Heart left ventricle (tissue), 16 donors: ENCODE results near the gene MESP2. TPM values are rescaled to one million over a fixed set of nuclear protein-coding genes. Genes with fewer than 3 reads are reported as not detected.

ENCODE experiments used
- ATAC-seq, 4 donors: fragments of 200-7000 bp; cut with Tn5 transposase; one replicate each; pipeline ENCODE4 v1.9.1; 2020 to 2022; ENCODE audit warnings: moderate library complexity in 4 of 4, mild to moderate bottlenecking in 3 of 4, moderate number of reproducible peaks in 1 of 4
- DNase-seq, 5 donors: peaks; one replicate each; pipeline ENCODE4 v3.0.0-alpha.2; 2020
- H3K27ac ChIP-seq, 12 donors: fragments of 200-600 bp; sonication (generic) in 4 of 12; one replicate each; pipeline versions ENCODE4 v1.5.0 to v1.8.0; 2016 to 2022; ENCODE audit warnings: mild to moderate bottlenecking in 2 of 12
- H3K27me3 ChIP-seq, 9 donors: fragments of 200-600 bp; sonication (generic) in 2 of 9; one replicate each; pipeline versions ENCODE4 v1.5.1 to v1.8.0; 2016 to 2022; ENCODE audit warnings: mild to moderate bottlenecking in 3 of 9
- H3K36me3 ChIP-seq, 9 donors: fragments of 200-600 bp; sonication (generic) in 2 of 9; one replicate each; pipeline versions ENCODE4 v1.5.0 to v1.8.0; 2018 to 2022; ENCODE audit warnings: mild to moderate bottlenecking in 2 of 9
- H3K4me1 ChIP-seq, 12 donors: fragments of 200-600 bp; sonication (generic) in 4 of 12; one replicate each; pipeline versions ENCODE4 v1.5.0 to v1.8.0; 2016 to 2022; ENCODE audit warnings: mild to moderate bottlenecking in 3 of 12
- H3K4me3 ChIP-seq, 12 donors: fragments of 200-600 bp; sonication (generic) in 4 of 12; one replicate each; pipeline versions ENCODE4 v1.5.0 to v1.8.0; 2017 to 2022; ENCODE audit warnings: mild to moderate bottlenecking in 9 of 12, moderate library complexity in 4 of 12
- H3K9me3 ChIP-seq, 12 donors: fragments of 200-600 bp; sonication (generic) in 4 of 12; one replicate each; pipeline versions ENCODE4 v1.5.0 to v1.8.0; 2016 to 2022; ENCODE audit warnings: mild to moderate bottlenecking in 1 of 12
- POLR2A ChIP-seq, 2 donors: fragments of 450-650 bp; IDR thresholded peaks; one replicate each; pipeline ENCODE4 v1.6.1; 2017; ENCODE audit warnings: antibody characterized with exemption in 2 of 2, mild to moderate bottlenecking in 2 of 2, moderate library complexity in 2 of 2
- WGBS, 4 donors: extraction: QIAGEN DNeasy Blood & Tissue Kit in 2 of 4; methylation state at CpG; one replicate each; pipeline versions ENCODE4 v1.1.5 to v1.1.7; 2013 to 2018; 5-methylcytosine and 5-hydroxymethylcytosine counted together
- intact Hi-C, 10 donors: fragments of 100-400 bp; cut with DNase I; formaldehyde crosslinking; loops; one replicate each; pipeline versions ENCODE4 v1.11.1 to v1.14.2; 2022
- polyA plus RNA-seq, 2 donors: library from polyadenylated mRNA; stranded (reverse); fragments of 200-250 nt; gene quantifications; one replicate each; pipeline ENCODE4 v1.2.3, GENCODE V29; 2013
- total RNA-seq, 9 donors: library from RNA; depleted of rRNA in 2 of 9; stranded (reverse); fragments of >200 nt in 2 of 9; fragmentation: NEBNext Ultra II Directional in 3 of 9; extraction: Animal tissue kit (Norgen Biotek cat#: 25700) in 3 of 9; gene quantifications; one replicate each; pipeline versions ENCODE4 v1.1.0 to v1.2.4, GENCODE V29; 2016 to 2023
- TF ChIP-seq, protein P1 (sequence below), 12 donors: fragments of 200-600 bp; sonication (generic) in 4 of 12; IDR thresholded peaks; one replicate each; pipeline versions ENCODE4 v1.5.0 to v1.8.0; 2018 to 2022; ENCODE audit warnings: antibody characterized with exemption in 12 of 12, mild to moderate bottlenecking in 5 of 12
- donor health status: ischemic (EF 13 %, LVEDD 7.1; RV severe dilation, severe dysfunction).
- donor health status: healthy with polysubstance abuse.
- donor health status: DM: no; HTN: yes; CAD: no.
- donor health status: DM: no; HTN: no; CAD: no.
- donor health status: ischemic (EF 25% LVEDD 6.9; RV normal size, moderate dysfunction).
- donor health status: ischemic (EF 25% LVEDD 5.7; RV mildly dilated, moderate dysfunction).
- donor health status: healthy.
- donor health status: DM: yes; HTN: yes; CAD: no.
- donor health status: ischemic (EF 35%, LVEDD 5.7; RV mildly dilated, moderate dysfunction).
- donor health status: nonischemic (EF 11% LVEDD 7.7; RV severe dilation, severe dysfunction).
- donor health status: DM: yes; HTN: yes; CAD: no.
- donor health status: PGD.
- donor health status: ischemic (EF 29% LVEDD 5.4; RV normal size, mild dysfunction).
- donor health status: nonischemic (EF 23%, LVEDD 6.1; RV moderate dilation, normal function).

The MESP2 gene
- total and polyA plus RNA-seq, 11 donors = 0.16 to 0.65 (median 0.58) TPM; not detected in 7

- no peak for ATAC-seq
- Histone ChIP-seq H3K4me3 (no peak overlapping the region), H3K4me1 (peaks cover 0 to 15% (median 7%) of the 10 kb centered on the region in 12 donors), H3K9me3 (peaks cover 0 to 11% (median 0%) of the 10 kb centered on the region in 12 donors), H3K27ac (no peak overlapping the region), H3K27me3 (no peaks in the 10 kb centered on the region), H3K36me3 (peaks cover 0 to 47% (median 0%) of the 10 kb centered on the region in 9 donors)
- intact Hi-C loops = no loop called here
- no peak for DNase-seq
- TF ChIP-seq, protein P1, sequence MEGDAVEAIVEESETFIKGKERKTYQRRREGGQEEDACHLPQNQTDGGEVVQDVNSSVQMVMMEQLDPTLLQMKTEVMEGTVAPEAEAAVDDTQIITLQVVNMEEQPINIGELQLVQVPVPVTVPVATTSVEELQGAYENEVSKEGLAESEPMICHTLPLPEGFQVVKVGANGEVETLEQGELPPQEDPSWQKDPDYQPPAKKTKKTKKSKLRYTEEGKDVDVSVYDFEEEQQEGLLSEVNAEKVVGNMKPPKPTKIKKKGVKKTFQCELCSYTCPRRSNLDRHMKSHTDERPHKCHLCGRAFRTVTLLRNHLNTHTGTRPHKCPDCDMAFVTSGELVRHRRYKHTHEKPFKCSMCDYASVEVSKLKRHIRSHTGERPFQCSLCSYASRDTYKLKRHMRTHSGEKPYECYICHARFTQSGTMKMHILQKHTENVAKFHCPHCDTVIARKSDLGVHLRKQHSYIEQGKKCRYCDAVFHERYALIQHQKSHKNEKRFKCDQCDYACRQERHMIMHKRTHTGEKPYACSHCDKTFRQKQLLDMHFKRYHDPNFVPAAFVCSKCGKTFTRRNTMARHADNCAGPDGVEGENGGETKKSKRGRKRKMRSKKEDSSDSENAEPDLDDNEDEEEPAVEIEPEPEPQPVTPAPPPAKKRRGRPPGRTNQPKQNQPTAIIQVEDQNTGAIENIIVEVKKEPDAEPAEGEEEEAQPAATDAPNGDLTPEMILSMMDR (IDR thresholded peaks at IDR 0.05) = no peak
- TF ChIP-seq POLR2A (IDR thresholded peaks at IDR 0.05) = no peak
These were observed 19.9 kb downstream of the MESP2 start for GRCh38 chr15:89795996-89796395.

GRCh38 chr15:89797678-89798201 is 21.6 kb downstream of the MESP2 start:
- Histone ChIP-seq H3K27me3 (no peaks in the 10 kb centered on the region), H3K9me3 (peaks cover 0 to 11% (median 0%) of the 10 kb centered on the region in 12 donors), H3K4me1 (peaks cover 0 to 15% (median 7%) of the 10 kb centered on the region in 12 donors), H3K36me3 (peaks cover 0 to 47% (median 0%) of the 10 kb centered on the region in 9 donors), H3K27ac (no peak overlapping the region), H3K4me3 (no peak overlapping the region)
- DNase-seq (no peak), ATAC-seq (no peak)
- intact Hi-C loops = no loop called here
- 91 to 98% (median 94%) methylated on average over 3 to 4 of the region's 4 CpGs for WGBS, 4 donors
- no peak for TF ChIP-seq POLR2A (IDR thresholded peaks at IDR 0.05)
- TF ChIP-seq, protein P1 (IDR thresholded peaks at IDR 0.05) = no peak

DNA sequence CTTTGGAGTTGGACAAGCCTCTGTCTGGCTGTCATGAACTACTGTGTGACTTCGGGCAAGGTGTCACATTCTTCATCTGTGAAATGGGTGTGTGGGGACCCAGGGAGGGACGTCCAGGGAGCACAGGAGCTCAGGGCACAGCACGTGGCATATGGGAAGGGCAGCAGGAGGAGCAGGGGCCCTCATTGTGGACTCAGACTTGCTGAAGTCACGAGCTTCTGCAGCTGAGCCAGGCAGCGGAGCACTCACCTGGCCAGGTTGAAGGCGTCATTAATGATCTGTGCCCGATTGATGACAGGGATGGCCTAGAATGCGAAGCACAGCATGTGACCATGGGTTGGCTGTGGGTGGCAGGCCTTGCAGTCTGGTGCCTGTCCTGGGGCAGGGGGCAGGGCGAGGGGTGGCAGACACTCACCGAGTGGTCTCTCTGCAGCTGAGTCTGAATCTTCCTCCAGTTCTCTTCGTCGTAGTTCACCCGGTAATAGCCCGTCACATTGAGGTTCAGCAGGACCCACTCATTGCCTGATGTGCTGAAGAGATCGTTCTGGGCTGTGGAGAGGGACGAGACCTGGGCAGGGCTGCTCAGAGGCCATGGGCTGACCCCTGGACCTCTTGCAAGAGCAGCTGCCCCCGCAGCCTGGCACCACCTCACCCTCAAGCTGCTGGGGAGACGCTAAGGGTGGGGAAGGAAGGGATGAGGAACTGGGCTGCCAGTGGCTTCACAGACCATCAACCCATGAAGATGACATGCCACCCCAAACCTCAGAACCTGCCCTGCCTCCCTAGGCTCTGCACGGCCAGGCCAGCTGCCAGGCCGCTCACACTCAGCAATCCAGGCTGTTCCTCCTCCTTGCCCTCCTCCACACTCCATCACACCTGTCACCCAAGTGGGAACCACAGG is 23.1 kb downstream of the MESP2 start:
- DNase-seq (no peak), ATAC-seq (no peak)
- Histone ChIP-seq H3K9me3 (peaks cover 0 to 11% (median 0%) of the 10 kb centered on the region in 12 donors), H3K27ac (no peak overlapping the region), H3K4me1 (peaks cover 0 to 15% (median 7%) of the 10 kb centered on the region in 12 donors), H3K36me3 (peaks cover 0 to 60% (median 0%) of the 10 kb centered on the region in 9 donors), H3K4me3 (no peak overlapping the region), H3K27me3 (no peaks in the 10 kb centered on the region)
- WGBS, 4 donors = 79 to 89% (median 88%) methylated on average over 20 of the region's 20 CpGs
- TF ChIP-seq, protein P1 (IDR thresholded peaks at IDR 0.05) = no peak
- no peak for TF ChIP-seq POLR2A (IDR thresholded peaks at IDR 0.05)
- intact Hi-C loops = no loop called here

DNA sequence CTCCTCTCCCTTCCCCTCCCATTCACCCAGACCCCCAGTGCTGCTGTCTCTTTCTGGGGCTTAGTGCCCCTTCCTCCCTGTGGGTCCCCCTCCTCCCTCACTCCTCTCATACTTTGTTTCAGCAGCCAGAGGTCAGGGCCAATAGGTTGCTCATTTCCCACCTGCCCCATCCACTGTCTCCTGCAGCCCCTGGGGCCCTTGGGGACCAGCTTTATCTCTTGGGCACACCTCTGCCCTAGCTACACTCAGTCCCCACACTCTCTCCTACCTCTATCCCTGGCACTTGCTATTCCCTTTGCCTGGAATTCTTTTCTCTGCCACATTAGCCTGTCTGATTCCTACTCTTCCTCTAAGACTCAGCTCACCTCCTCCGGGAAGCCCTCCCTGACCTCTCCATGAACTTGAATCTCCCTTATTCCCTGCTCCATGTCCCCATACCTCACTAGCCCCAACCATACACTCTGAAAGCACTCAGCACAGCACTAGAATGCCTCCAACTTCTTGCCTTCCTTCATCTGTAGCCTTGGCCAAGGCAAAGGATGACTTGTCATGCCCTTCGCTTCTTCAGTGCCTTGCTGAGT is 23.9 kb downstream of the MESP2 start:
- Histone ChIP-seq H3K9me3 (peaks cover 0 to 11% (median 0%) of the 10 kb centered on the region in 12 donors), H3K4me1 (peaks cover 0 to 10% (median 4%) of the 10 kb centered on the region in 12 donors), H3K27ac (no peak overlapping the region), H3K36me3 (peaks cover 0 to 66% (median 0%) of the 10 kb centered on the region in 9 donors), H3K4me3 (no peak overlapping the region), H3K27me3 (no peaks in the 10 kb centered on the region)
- ATAC-seq = no peak
- no peak for DNase-seq
- no peak for TF ChIP-seq POLR2A (IDR thresholded peaks at IDR 0.05)
- TF ChIP-seq, protein P1 (IDR thresholded peaks at IDR 0.05) = no peak
- 90 to 96% (median 94%) methylated on average over 2 of the region's 2 CpGs for WGBS, 4 donors
- intact Hi-C loops = no loop called here
